Epithelial cell of esophagus (primary cell): ENCODE measurements around the gene EPYC.

ENCODE experiments used
- DNase-seq: peaks from one replicate; pipeline ENCODE4 v3.0.0; 2010; ENCODE audit warnings: low read depth
- H3K4me3 ChIP-seq: 2 replicates; pipeline ENCODE4 v1.5.1; 2011; ENCODE audit warnings: mild to moderate bottlenecking, low read length, control low read depth
- CTCF ChIP-seq: IDR thresholded peaks from 2 replicates; pipeline ENCODE4 v1.5.1; 2011; ENCODE audit warnings: low read depth, mild to moderate bottlenecking, low read length, control low read depth, inconsistent platforms; ENCODE audit not compliant: insufficient read depth; ENCODE audit errors: missing control alignments

Gene EPYC

GRCh38 chr12:90920222-90920621, 84.5 kb downstream of the EPYC start:
- no peak for TF ChIP-seq CTCF
- DNase-seq, result no peak

GRCh38 chr12:90917431-90917830, 87.3 kb downstream of the EPYC start:
- no peak for TF ChIP-seq CTCF
- DNase-seq, result no peak
- H3K4me3 ChIP-seq, result no peak overlapping the region

More at GRCh38 chr12:90920222-90920621, 84.5 kb downstream of the EPYC start:
- no peak overlapping the region for H3K4me3 ChIP-seq

GRCh38 chr12:90916516-90916915, 88.3 kb downstream of the EPYC start:
- no peak for TF ChIP-seq CTCF
- H3K4me3 ChIP-seq, result no peak overlapping the region
- no peak for DNase-seq

- H3K4me3 ChIP-seq, result no peak overlapping the region
- TF ChIP-seq CTCF, result no peak
- no peak for DNase-seq
Observed at GRCh38 chr12:90915353-90915752, 89.4 kb downstream of the EPYC start.
